ENCODE data around the gene GMDS.

GMDS gene

DNA sequence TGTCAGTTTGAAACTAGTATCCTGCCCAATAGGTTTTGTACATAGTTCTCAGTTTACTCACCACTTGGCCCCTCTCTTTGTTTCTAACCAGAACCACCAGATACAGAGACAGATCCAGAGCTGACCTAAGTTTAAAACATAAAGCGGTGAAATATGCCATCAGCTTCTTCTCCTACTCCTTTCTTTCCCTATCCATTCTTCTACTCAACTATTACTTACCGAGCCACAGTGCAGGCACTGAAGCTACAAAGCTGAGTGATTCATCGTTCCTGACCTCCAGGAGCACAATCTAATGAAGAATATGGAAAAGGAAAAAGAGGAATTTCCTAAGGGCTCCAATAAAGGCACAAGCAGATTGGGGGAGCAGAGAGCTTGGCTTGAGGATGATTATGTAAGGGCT, 349.7 kb downstream of the GMDS start:
- DNase-seq (ENCODE audit: low read depth): no peak

DNA sequence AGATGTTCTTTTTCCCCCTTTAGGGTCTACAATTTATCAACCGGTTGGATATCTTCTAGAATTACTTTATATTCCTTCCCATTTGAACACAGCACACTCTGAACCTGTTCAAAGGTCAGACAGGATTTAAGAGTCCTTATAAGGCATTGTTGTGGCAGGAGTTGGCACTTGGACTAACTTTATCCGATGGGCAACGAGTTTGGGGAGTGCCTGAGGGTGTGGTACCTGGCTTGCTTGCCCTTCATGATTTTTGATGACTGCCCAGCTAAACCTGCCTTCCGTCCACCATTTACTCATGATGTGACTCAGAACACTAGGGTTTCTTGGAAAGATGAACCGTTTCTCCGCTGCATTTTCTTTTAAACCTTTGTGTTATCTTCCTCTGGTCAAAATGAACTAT, 350.5 kb downstream of the GMDS start:
- DNase-seq (ENCODE audit: low read depth): no peak

DNA sequence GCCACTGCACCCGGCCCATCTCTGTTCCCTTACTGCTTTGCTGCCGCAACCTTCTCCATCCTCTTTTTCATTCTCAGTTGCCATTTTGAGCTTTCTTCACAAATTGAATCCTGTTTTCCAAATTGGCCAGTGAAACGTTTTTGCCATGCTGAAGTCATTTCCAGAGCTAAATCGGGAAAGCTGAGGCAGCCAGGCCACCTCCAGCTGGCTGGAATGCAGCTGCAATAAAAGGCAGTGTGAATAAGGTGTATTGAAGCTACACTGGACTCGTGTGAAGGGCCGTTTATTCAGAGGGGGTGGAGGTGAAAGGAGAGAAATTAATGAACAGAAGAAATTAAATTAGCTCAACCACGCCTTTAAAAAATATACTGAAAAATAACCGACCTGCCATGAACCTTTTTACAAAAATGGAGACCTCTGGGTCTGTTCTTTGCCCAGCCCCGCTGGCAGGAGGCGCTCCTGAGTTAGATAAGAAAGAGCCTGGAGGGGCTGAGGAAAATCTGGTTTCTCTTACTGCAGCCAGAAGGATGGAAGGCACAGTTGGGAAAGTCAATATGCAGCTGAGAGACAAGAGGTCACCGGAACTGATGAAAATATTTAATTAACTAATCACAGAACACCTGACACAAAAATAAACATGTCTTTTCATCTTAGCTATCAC, 351.8 kb downstream of the GMDS start:
- no peak for DNase-seq (ENCODE audit: low read depth)

DNA sequence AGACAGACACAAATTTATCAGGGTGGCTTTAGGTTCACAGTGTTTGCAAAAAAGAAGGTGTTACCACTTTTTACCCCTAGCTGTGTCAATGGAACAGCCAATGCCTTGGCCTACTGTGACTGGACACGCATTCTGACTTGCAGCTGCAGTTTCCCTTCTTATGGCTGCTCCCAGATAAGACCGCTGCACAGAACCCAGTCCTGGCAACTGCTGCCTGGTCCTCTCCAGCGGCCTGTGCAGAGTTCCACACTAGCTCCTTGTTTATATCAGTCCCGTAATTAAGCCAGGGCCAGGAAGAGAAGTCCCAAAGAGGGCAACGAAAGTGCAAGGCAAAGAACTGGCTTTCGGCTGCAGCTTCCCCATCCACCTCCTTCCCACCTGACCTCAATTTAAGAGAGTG, 352.7 kb downstream of the GMDS start:
- DNase-seq (ENCODE audit: low read depth): no peak

DNA sequence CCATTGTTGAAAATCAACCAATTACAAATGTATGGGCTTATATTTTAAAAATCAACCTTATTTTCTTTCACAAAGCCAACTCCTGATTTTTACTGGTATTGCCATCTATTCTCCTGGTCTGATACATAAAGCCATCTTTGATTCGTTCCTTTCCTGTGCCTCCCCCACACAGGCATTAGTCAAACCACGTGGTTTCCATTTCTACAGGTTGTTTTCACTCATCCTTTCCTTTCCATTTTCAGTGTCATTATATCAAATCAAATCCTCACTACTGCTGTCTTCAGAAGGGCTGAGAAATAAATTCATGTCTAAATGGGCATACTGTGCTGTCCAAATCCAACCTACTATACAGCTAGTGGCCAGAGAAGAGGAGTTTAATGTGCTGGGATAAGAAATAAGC, 354.4 kb downstream of the GMDS start:
- no peak for DNase-seq (ENCODE audit: low read depth)

DNA sequence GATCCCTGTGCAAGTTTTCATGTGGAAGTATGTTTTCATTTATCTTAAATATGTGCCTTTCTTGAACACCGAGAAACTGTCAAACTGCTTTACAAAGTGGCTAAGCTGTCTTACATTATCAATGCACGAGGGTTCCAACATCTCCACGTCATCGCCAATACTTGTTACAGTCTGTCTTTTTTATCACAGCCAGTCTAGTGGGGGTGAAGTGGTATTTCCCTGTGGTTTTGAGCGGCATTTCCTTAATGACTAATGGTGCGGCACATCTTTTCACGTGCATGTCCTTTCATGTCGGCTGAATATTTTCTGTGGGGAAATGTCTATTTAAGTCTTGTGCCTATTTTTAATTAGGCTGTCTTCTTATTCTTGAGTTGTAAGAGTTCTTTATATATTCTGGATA, 355.3 kb downstream of the GMDS start:
- no peak for DNase-seq (ENCODE audit: low read depth)

DNA sequence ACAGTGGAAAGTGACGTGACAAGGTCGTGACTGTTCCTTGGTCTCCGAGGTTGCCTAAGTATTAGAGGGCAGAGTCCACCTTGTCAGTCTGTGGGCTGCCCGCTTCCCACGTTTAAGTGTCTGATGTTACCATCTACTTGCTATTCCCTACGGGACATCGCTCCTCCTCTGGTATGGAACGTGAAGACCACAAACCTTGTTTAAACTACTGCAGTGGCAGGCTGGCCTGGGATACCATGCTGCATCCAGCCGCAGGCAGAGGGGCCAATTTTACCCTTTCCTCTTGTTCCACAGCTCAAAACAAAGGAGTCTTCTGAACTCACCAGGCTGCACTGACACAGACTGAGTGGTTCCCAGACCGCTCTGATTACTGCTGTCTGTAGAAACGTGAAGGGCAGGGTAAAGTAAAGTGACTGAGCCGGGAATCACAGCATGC, 359.8 kb downstream of the GMDS start:
- no peak for DNase-seq (ENCODE audit: low read depth)

DNA sequence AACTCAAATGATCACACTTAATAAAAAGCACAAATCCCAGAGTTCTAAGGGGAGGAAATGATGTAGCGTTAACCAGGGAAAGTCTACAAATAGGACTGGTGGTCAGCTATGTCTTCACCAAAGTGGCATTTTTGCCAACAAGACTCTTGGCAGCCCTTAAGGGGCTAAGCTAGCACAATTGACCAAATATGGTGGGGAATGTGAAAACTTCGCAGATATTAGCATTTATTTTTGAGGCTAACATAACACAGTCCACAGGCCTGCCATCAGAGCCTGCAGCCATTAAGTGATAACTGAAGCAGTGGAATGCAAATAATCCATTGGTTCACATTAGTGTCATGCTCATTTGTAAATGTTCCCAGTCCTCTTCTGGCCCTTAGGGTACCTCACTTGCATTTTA, 361.1 kb downstream of the GMDS start:
- no peak for DNase-seq (ENCODE audit: low read depth)

DNA sequence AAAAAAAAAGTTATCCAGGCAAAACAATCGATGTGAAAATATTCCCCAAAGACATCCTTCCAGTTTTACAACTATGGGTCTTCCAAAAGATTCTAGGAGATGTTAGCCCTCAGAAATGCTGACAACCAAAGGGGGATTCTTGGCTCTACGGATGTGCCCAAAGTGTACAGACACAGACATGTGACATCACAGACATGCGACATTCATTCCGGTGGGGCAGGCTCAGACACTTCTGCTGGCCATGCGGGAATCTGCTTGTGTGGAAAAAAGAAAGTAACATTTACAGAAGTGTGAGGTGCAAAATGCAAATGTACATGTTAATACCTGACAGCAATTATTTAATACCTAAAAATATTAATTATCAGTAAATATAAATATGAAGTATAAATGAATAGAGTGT, 367.1 kb downstream of the GMDS start:
- DNase-seq (ENCODE audit: low read depth): no peak

DNA sequence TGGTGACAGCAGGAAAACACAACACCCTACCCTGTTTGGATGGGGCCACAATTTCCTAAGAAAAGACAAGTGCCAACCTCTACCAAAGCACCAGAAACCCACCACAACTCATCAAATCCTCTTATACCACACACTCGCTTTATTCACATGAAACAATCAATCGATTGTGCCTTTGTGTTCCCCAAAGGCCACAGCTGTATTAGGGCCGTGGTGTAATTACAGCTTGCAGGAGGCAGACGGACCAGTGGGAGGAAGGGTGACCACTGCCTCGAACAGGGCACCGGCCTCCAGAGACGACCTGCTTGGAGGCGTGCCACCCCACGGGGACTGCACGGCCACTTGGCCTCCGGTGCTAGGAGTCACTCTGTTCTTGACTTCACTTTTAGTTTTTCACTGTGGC, 371.6 kb downstream of the GMDS start:
- DNase-seq (ENCODE audit: low read depth): no peak

DNA sequence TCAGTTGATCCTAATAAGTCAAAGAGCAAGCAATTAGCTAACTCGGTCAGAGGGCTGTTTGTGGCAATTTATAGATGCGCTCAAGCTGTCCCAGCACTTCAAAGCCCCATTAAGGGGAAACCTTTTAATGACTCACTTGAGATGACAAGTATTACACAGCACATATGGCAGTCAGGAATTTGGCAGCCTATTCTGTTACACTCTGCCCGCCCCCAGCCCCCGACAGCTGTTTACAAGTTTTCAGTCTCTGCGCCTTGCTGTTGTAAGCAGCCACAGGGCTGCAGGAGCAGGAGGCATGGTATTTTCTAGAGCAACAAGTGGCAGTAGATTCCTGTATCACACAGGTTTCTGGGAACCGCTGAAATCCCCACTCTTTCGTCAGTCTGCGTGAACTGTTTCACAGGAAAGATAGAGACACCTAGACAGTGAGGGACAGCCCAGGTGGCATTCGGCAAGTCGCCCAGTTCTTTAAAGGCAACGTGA, 372.7 kb downstream of the GMDS start:
- no peak for DNase-seq (ENCODE audit: low read depth)

DNA sequence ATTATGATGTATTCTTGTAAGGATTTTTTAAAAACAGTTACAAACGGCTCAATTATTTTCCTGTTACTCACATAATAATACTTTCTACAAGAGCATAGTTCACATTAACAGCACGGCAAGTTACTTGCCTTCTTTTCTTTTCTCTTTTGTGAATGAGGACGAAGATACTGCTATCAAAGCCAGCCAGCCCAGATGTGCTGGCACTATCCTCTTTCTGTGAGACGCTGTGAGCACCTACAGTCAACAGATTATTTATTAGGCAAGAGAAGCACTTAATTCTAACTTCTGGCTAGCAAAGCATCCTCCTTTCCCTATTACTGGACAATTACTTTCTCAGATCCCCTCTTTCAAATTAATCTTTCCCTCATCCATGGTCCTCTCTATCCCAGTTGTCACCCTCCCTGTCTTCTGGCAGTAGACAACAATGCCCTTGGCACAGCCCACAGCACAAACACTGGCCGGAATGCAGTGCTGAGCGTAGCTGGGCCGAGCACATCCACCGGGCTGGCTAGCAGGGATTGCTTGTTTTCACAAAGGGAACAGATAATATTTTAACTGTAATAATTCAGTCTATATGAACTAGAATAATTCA, 373.6 kb downstream of the GMDS start:
- DNase-seq (ENCODE audit: low read depth): no peak

DNA sequence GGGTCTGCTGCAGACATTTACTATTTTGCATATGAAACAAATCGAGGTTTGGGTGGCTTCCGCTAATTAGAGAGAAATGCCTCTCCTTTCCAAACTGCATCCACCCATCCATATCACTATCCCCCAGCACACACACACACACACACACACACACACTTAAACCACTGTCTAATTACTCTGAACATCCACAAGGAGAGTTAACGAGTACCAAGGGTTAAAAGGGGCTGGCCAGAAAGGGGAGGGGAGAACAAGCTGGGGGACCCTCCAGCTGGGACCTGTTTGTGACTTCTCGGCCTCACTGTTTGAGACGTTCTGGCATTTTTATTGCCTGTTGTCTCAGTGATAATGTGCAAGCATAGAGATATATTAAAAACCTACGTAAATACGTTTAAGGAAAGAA, 374.5 kb downstream of the GMDS start:
- DNase-seq (ENCODE audit: low read depth): no peak

DNA sequence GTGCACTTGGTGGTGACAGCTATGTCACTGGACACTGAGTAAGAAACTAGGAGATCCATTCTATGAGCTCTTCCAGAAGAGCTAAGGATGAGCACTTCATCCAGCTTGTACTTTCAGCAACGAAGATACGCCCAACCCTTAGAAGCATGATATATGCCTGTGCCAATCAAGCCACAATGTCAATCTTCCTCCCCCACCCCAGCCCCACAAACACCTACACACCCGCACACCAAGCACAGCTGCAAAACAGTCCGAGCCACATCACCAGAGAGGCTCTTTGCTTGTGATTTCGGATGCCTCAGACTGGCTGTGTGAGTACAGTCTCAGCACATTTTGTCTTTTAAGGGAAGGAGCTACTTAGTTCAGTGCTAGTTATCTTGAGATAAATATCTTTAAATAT, 375.2 kb downstream of the GMDS start:
- DNase-seq (ENCODE audit: low read depth): no peak

DNA sequence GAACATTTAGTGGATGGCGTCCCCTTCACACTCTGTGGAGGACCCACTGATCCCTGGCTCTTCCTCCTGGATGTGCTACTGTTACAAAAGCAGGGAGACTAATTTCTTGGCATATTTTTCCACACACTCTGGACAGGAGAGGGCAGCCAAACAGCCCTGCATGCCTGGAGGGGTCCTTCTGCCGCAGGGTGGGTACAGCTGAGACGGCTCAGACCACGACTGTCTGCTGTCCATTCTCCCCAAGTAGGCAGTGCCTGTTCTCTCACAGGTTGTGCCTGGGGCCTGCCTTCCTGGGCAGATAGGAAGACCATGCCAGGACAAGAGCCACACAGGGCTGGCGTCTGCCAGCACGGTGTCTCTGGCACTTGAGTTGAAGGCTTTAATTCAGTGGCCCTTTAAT, 375.6 kb downstream of the GMDS start:
- DNase-seq (ENCODE audit: low read depth): no peak

DNA sequence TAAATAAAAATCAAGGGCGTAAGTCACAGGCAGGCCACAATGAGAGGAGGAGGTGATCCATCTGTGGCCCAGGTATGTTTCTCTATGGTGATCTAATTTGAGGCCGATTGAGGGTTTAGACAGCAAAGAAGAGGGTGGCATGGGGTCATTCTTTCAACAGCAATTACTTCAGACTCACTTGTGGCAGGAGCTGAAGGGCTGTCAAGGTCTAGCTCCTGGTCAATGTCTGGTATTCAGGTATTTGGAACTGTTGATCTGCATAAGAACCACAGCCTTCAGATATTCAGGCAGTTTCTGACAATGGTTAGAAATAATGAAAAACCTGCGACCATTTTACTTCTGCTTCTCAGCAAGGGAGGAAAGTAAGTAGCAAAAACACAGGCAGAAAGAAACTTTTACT, 376.1 kb downstream of the GMDS start:
- DNase-seq (ENCODE audit: low read depth): no peak

DNA sequence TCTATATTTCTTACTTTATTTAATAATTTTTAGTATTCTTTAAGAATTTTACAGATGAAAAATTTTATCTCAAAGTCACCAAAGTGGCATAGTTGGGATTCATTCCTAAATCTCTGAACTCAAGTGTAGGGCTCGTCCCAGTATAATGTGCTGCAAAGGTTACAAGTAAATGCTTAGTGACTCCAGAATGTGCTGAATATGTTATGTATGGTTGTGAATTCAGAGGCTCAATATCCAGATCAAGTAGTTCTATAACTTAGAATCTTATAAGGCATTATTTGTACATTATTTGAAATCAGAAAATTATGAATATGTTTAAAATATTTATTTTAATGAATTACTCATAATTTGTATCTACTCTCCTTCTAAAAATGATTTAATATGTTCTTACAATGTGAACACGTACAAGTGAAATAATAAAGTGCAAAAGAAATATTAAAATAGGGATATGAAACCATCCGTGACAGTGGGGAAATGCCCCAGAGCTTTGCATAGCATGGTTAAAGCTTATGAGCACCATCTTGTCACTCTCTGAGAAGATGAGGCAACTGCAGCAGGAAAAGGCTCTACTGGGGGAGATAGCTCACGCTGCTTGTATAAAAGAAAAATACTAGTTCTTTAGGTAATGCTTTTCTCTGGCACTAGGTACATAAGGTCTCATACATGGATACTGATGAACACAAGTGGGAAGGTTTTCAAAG, 376.7 kb downstream of the GMDS start:
- DNase-seq (ENCODE audit: low read depth): no peak

DNA sequence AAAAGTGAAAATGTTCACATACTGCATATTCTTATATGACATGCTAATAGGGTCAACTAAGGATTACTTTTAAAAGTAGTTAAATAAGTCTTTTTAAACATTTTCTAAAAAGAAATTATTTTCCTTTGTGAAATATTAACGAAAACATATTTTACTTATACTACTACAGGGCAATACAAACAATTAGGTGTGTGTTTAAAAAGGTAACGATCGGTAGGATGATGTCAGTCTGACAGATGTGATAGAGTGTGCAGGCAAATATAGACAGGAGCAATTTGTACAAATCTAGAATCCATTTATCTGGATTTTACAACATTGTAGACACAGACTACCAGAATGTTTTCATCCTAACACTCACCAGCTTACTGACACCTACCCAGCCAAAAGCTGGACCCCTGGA, 378.2 kb downstream of the GMDS start:
- DNase-seq (ENCODE audit: low read depth): no peak

DNA sequence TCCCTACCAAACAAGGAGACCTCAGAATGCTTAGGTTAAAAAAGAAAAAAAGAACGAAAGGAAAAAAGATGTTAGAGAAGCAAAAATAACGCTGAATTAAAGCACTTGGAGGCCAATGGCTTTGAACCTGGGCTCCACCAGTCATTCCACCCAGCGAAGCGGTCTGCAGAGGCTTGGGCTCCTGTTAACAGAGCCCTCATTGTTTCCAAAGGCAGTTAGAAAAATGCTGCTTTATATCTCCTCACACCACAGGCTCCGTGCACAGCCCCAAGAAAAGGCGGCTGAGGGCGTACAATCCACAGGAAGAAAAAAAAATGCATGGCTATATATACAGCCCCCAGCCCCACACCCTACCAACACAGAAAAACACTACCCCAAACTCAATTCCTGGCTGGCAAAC, 379.8 kb downstream of the GMDS start:
- no peak for DNase-seq (ENCODE audit: low read depth)

DNA sequence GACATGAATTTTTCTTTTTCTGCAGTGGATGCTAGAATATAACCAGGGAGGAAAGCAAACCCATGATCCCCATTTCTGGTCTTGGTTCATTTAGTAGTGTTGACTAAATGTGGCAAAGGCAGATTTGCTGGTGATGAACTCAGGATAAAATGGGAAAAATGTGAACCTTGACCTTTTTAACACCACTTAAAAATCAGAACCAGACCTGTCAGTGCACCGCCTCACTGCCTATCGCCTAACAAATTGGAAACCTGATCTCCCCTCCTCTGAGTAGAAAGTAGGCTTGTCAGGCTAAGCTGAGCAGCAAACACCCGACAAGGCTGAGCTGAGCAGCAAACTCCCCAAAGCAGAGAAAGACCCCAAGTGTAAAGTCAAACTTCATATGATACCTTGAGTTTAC, 380.9 kb downstream of the GMDS start:
- no peak for DNase-seq (ENCODE audit: low read depth)

DNA sequence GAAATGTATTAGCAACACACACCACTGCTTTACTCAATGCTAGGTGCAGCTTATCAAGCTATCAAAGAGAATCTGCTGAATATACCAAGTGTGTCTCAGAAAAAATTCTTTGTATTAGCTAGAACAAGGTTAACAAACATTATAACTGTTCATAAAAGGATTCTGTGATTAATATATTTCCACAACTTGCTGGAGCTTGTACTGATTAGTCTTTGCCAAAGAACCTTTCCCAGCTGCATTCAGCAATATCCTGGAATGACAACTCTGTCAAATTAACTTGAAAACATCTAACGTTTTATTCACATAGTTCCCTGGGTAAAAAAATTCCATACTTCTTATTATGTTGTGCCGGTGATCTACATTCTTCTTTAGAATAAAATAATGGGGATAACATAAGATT, 383.0 kb downstream of the GMDS start:
- DNase-seq (ENCODE audit: low read depth): no peak

DNA sequence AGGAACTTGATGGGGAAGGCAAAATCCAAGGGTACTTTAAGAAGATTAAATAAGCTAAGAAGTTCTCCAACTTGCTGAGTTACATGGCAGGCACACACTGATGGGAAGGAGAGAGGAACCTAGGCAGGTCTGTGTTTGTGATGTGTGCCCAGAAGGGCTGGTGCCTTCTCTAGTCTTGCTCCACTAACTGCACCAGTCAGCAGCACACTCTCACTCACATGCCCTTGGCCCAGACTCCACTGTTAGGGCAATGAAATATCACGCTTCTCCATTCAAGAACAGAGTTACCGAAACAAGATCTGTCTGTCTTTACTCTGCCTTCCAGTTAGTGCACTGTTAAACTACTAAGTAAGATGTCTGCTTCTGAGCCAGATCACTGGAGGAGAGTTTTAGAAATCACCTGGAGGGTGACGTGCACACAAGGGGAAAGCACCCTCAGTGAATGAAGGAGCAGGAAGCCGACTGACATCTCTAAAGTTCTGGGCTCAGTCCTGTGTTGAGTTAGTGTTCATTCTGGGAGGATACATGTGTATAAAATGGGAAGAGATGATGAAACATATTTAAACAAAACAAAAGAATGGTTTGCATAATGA, 384.6 kb downstream of the GMDS start:
- DNase-seq (ENCODE audit: low read depth): no peak

DNA sequence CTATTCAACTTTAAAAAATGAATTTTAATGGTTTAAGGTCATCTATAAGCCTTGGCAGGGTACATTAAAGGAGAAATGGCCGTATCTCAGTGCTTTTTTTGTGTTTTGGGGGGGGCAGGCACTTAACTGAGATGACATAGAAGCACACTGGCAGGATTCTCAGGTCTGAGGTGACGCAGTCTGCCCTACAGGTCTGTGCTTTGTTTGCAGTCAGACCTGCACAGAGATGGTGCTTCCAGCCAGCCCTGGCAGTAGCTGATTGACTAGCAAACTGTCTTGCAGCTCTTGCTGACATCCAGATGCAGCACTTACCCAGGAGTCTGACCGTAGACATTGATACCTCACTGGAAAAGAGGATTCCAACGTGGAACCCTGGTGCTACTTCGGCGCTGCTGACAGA, 386.5 kb downstream of the GMDS start:
- no peak for DNase-seq (ENCODE audit: low read depth)
